ENCODE results near the gene EFNB1.

GRCh38 chrX:68807818-68808217, 21.0 kb upstream of the EFNB1 start:
- TF ChIP-seq POLR2AphosphoS5 (IDR thresholded peaks at IDR 0.05; ENCODE audit: insufficient read depth in 1 of 2, low read depth in 1 of 2), result no peak
- no peak for TF ChIP-seq POLR2A (IDR thresholded peaks at IDR 0.05)
- TF ChIP-seq CTCF (IDR thresholded peaks at IDR 0.05), result peak in 1 of 3 experiments; percentile 9
